PC-3 (cell line): ENCODE results near the gene KDM2B. TPM values are rescaled to one million over a fixed set of nuclear protein-coding genes. Genes with fewer than 3 reads are reported as not detected.

Experiments used
- ATAC-seq: fragments of 200-7000 bp; cut with Tn5 transposase; 2 replicates; pipeline ENCODE4 v1.9.1; 2020; ENCODE audit warnings: mild to moderate bottlenecking, moderate library complexity
- BruUV-seq: library from RNA; stranded (reverse); fragments of 400-500 nt; replicated peaks from 2 replicates; lab custom pipeline; 2021; lab: Mats Ljungman, UMichigan
- CTCF ChIA-PET: fragments of 300-600 bp; sonication (Branson Sonifier 250); formaldehyde crosslinking; loops from one replicate; lab custom pipeline; 2022; ENCODE audit warnings: antibody characterized with exemption; lab: Charles Lee
- POLR2A ChIA-PET: fragments of 300-600 bp; sonication (Branson Sonifier 250); formaldehyde crosslinking; loops from one replicate; lab custom pipeline; 2022; ENCODE audit warnings: antibody characterized with exemption; ENCODE audit not compliant: unreplicated experiment; lab: Charles Lee
- DNase-seq: peaks from one replicate; pipeline ENCODE4 v3.0.0-alpha.2; 2015
- H2AFZ ChIP-seq: fragments of 300-600 bp; sonication (generic); 2 replicates; pipeline ENCODE4 v1.6.0; 2016; ENCODE audit warnings: antibody characterized with exemption, low read length
- H3F3A ChIP-seq: fragments of 300-600 bp; sonication (generic); one replicate; pipeline ENCODE4 v1.6.0; 2017; ENCODE audit warnings: antibody characterized with exemption, low read length, control low read depth, mild to moderate bottlenecking; ENCODE audit not compliant: unreplicated experiment
- H3K27ac ChIP-seq: fragments of 300-600 bp; sonication (generic); 2 replicates; pipeline ENCODE4 v1.5.1; 2016; ENCODE audit warnings: mild to moderate bottlenecking, low read length
- H3K27me3 ChIP-seq: fragments of 300-600 bp; sonication (generic); 2 replicates; pipeline ENCODE4 v1.6.1; 2016; ENCODE audit warnings: low read length, mixed read lengths
- H3K36me3 ChIP-seq: fragments of 300-600 bp; sonication (generic); 2 replicates; pipeline ENCODE4 v1.6.1; 2016; ENCODE audit warnings: low read depth, mixed run types, low read length, mixed read lengths
- H3K4me1 ChIP-seq: fragments of 300-600 bp; sonication (generic); 2 replicates; pipeline ENCODE4 v1.5.1; 2016; ENCODE audit warnings: low read length; ENCODE audit not compliant: insufficient read depth
- H3K4me2 ChIP-seq: fragments of 300-600 bp; sonication (generic); 2 replicates; pipeline ENCODE4 v1.6.0; 2016; ENCODE audit warnings: low read length
- H3K4me3 ChIP-seq: fragments of 300-600 bp; sonication (generic); 2 replicates; pipeline ENCODE4 v1.5.1; 2016; ENCODE audit warnings: mild to moderate bottlenecking, low read length, mixed read lengths
- H3K79me2 ChIP-seq: fragments of 300-600 bp; sonication (generic); 2 replicates; pipeline ENCODE4 v1.6.1; 2017; ENCODE audit warnings: low read length, mixed read lengths
- H3K9ac ChIP-seq: fragments of 300-600 bp; sonication (generic); 2 replicates; pipeline ENCODE4 v1.6.0; 2016; ENCODE audit warnings: mild to moderate bottlenecking, low read length
- H3K9me2 ChIP-seq: fragments of 300-600 bp; sonication (generic); replicated peaks from 2 replicates; pipeline ENCODE4 v1.6.1; 2016; ENCODE audit warnings: mixed run types, low read length, mixed read lengths
- H3K9me3 ChIP-seq: fragments of 300-600 bp; sonication (generic); 2 replicates; pipeline ENCODE4 v1.6.1; 2016; ENCODE audit warnings: low read length, mixed read lengths
- H4K20me1 ChIP-seq: fragments of 300-600 bp; sonication (generic); 2 replicates; pipeline ENCODE4 v1.6.1; 2016; ENCODE audit warnings: low read length, mixed read lengths
- CTCF ChIP-seq: fragments of 300-600 bp; sonication (generic); conservative IDR thresholded peaks from 2 replicates; pipeline ENCODE4 v1.5.1; 2017; ENCODE audit warnings: antibody characterized with exemption, low read depth, mild to moderate bottlenecking, low read length
- EZH2 ChIP-seq: fragments of 300-600 bp; sonication (generic); IDR thresholded peaks from one replicate; pipeline ENCODE4 v1.6.1; 2017; ENCODE audit warnings: antibody characterized with exemption, mild to moderate bottlenecking, low read length; ENCODE audit not compliant: unreplicated experiment
- EZH2phosphoT487 ChIP-seq: fragments of 300-600 bp; sonication (generic); IDR thresholded peaks from 2 replicates; pipeline ENCODE4 v1.6.1; 2018; ENCODE audit warnings: mild to moderate bottlenecking, antibody characterized with exemption, low read length, borderline replicate concordance
- intact Hi-C: fragments of 100-400 bp; cut with micrococcal nuclease; formaldehyde crosslinking; loops from 2 replicates; pipeline ENCODE4 v1.9.0; 2023
- total RNA-seq: library from RNA; depleted of rRNA; stranded (reverse); fragments of >200 nt; gene quantifications from 2 replicates; pipeline ENCODE4 v1.2.3, GENCODE V29; 2014

Gene KDM2B
- total RNA-seq, 1 experiment from 2014 or later: 52.5 TPM

- H2AFZ ChIP-seq: no peak overlapping the region
- intact Hi-C loops: no loop called here
- H3K4me1 ChIP-seq: no peaks in the 10 kb centered on the region
- H3K9me3 ChIP-seq: no peaks in the 10 kb centered on the region
- no peaks in the 10 kb centered on the region for H3K79me2 ChIP-seq
- TF ChIP-seq CTCF (no peak), EZH2phosphoT487 (no peak), EZH2 (no peak)
- ChIA-PET POLR2A (no interaction called here), CTCF (no interaction called here)
- H3K4me3 ChIP-seq: no peak overlapping the region
- H3K36me3 ChIP-seq: no peaks in the 10 kb centered on the region
- H3K9ac ChIP-seq: no peak overlapping the region
- no peaks in the 10 kb centered on the region for H3K9me2 ChIP-seq
- ATAC-seq: no peak
- H3K4me2 ChIP-seq: no peak overlapping the region
- H4K20me1 ChIP-seq: no peaks in the 10 kb centered on the region
- no peaks in the 10 kb centered on the region for H3K27me3 ChIP-seq
- DNase-seq: no peak
- no TSS peak for BruUV-seq
- H3F3A ChIP-seq: no peaks in the 10 kb centered on the region
- no peak overlapping the region for H3K27ac ChIP-seq
These were observed 15.7 kb upstream of the KDM2B start for GRCh38 chr12:121596526-121596925.

- Histone ChIP-seq H2AFZ (no peak overlapping the region), H3K27ac (no peak overlapping the region), H3K9me2 (no peaks in the 10 kb centered on the region), H3K9ac (no peak overlapping the region), H3K4me3 (no peak overlapping the region), H4K20me1 (no peaks in the 10 kb centered on the region), H3K9me3 (no peaks in the 10 kb centered on the region), H3K79me2 (no peaks in the 10 kb centered on the region), H3K27me3 (no peaks in the 10 kb centered on the region), H3K36me3 (no peaks in the 10 kb centered on the region), H3K4me1 (no peaks in the 10 kb centered on the region), H3K4me2 (no peak overlapping the region), H3F3A (no peaks in the 10 kb centered on the region)
- POLR2A ChIA-PET: no interaction called here
- DNase-seq (no peak), ATAC-seq (no peak)
- no peak for TF ChIP-seq EZH2
- no peak for TF ChIP-seq CTCF
- TF ChIP-seq EZH2phosphoT487: no peak
- CTCF ChIA-PET: no interaction called here
- intact Hi-C loops: no loop called here
- no TSS peak for BruUV-seq
These were observed 14.7 kb upstream of the KDM2B start for GRCh38 chr12:121595520-121595919.

GRCh38 chr12:121592320-121592719 is 11.5 kb upstream of the KDM2B start:
- no peaks in the 10 kb centered on the region for H4K20me1 ChIP-seq
- no peaks in the 10 kb centered on the region for H3K36me3 ChIP-seq
- H3K79me2 ChIP-seq: no peaks in the 10 kb centered on the region
- H3K27me3 ChIP-seq: no peaks in the 10 kb centered on the region
- no peak overlapping the region for H3K9ac ChIP-seq
- DNase-seq: no peak
- CTCF ChIA-PET: no interaction called here
- POLR2A ChIA-PET: no interaction called here
- no peak overlapping the region for H3K4me3 ChIP-seq
- no peak for TF ChIP-seq CTCF
- TF ChIP-seq EZH2: no peak
- TF ChIP-seq EZH2phosphoT487: no peak
- H3K9me2 ChIP-seq: no peaks in the 10 kb centered on the region
- intact Hi-C loops: no loop called here
- H3K4me2 ChIP-seq: no peak overlapping the region
- H3K27ac ChIP-seq: no peak overlapping the region
- H3F3A ChIP-seq: no peaks in the 10 kb centered on the region
- no peak overlapping the region for H2AFZ ChIP-seq
- no TSS peak for BruUV-seq
- no peak for ATAC-seq
- no peaks in the 10 kb centered on the region for H3K9me3 ChIP-seq
- H3K4me1 ChIP-seq: no peaks in the 10 kb centered on the region
